Measurements from ENCODE around the gene KRTAP10-5. TPM values are rescaled to one million over a fixed set of nuclear protein-coding genes. Genes with fewer than 3 reads are reported as not detected.
A peak's percentile ranks its signal among the peaks of the same experiment; 100 is the strongest.
"Not testable (repeated sequence)": the region's sequence is repeated elsewhere in the genome, so short reads cannot be mapped to it uniquely, and the experiment has no call there.

The KRTAP10-5 gene
- total RNA-seq, 5 donors from 2014 or later (not counting 1 experiment from before 2014, with no cell fraction given): not detected

DNA sequence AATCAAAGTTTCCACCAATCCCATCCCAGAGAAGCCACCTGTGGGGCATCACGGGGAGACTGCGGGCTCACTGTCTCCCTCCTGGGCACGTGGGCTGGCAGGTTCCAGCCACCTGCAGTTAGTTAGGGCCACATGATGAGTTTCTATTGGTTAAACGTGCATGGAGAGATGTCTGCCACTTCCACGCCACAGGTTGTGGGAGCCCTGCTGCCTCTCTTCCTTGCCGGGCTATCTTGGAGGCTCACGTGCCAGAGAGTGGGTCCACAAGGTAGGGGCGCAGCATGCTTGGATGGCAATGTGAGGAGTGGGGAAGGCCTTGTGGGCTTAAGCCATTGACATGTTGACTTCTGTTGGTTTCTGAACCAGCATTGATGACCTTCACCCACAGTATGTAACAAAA, 23.5 kb upstream of the KRTAP10-5 start:
- Mint-ChIP-seq H3K4me3 (no peak overlapping the region), H3K27me3 (peaks cover 6 to 21% of the 10 kb centered on the region in 2 donors), H3K4me1 (peaks cover 0 to 5% (median 0%) of the 10 kb centered on the region in 3 donors), H3K36me3 (peaks cover 3% of the 10 kb centered on the region), H3K27ac (no peak overlapping the region), H3K9me3 (peaks cover 2 to 8% (median 3%) of the 10 kb centered on the region in 3 donors)
- POLR2A ChIA-PET: no interaction called here
- Histone ChIP-seq H3K36me3 (ENCODE audit: control insufficient read depth in 2 of 2, extremely low read depth in 1 of 2, insufficient read depth in 1 of 2, low read length in 1 of 2) (no peaks in the 10 kb centered on the region), H3K27me3 (replicated peaks in 1 of 2; ENCODE audit: control insufficient read depth in 2 of 2, extremely low read depth in 1 of 2, insufficient read depth in 2 of 2, low read length in 1 of 2) (peaks cover 0 to 28% of the 10 kb centered on the region in 2 experiments), H3K4me1 (ENCODE audit: control insufficient read depth in 1 of 2, extremely low read depth in 1 of 2, insufficient read depth in 2 of 2, low read length in 2 of 2) (no peaks in the 10 kb centered on the region), H3K27ac (ENCODE audit: low read length) (no peak overlapping the region), H3K4me3 (ENCODE audit: control insufficient read depth in 1 of 2, extremely low read depth in 1 of 2, low read length in 1 of 2) (peak overlapping the region in 1 of 2 donors; percentile 23), H3K9me3 (no peaks in the 10 kb centered on the region)
- 91% methylated on average over 2 of the region's 8 CpGs for WGBS (ENCODE audit: insufficient coverage)
- CTCF ChIA-PET: no interaction called here
- no peak for DNase-seq
- no peak for ATAC-seq (replicated peaks in 1 of 4)

- Histone ChIP-seq H3K36me3 (ENCODE audit: control insufficient read depth in 2 of 2, extremely low read depth in 1 of 2, insufficient read depth in 1 of 2, low read length in 1 of 2) (no peaks in the 10 kb centered on the region), H3K9me3 (no peaks in the 10 kb centered on the region), H3K27me3 (replicated peaks in 1 of 2; ENCODE audit: control insufficient read depth in 2 of 2, extremely low read depth in 1 of 2, insufficient read depth in 2 of 2, low read length in 1 of 2) (peaks cover 0 to 28% of the 10 kb centered on the region in 2 experiments), H3K4me1 (ENCODE audit: control insufficient read depth in 1 of 2, extremely low read depth in 1 of 2, insufficient read depth in 2 of 2, low read length in 2 of 2) (no peaks in the 10 kb centered on the region), H3K27ac (ENCODE audit: low read length) (no peak overlapping the region), H3K4me3 (ENCODE audit: control insufficient read depth in 1 of 2, extremely low read depth in 1 of 2, low read length in 1 of 2) (peak overlapping the region in 1 of 2 donors; percentile 23)
- H3K4me1 Mint-ChIP-seq: peaks cover 0 to 5% (median 0%) of the 10 kb centered on the region in 3 donors
- H3K36me3 Mint-ChIP-seq: peaks cover 5% of the 10 kb centered on the region
- peaks cover 6 to 20% of the 10 kb centered on the region in 2 donors for H3K27me3 Mint-ChIP-seq
- ChIA-PET POLR2A (no interaction called here), CTCF (no interaction called here)
- ATAC-seq (replicated peaks in 1 of 4) (no peak), DNase-seq (no peak)
- H3K27ac Mint-ChIP-seq: no peak overlapping the region
- 61% methylated on average over 15 of the region's 17 CpGs for WGBS (ENCODE audit: insufficient coverage)
- H3K9me3 Mint-ChIP-seq: peaks cover 5 to 12% (median 6%) of the 10 kb centered on the region in 3 donors
- no peak overlapping the region for H3K4me3 Mint-ChIP-seq
Observed at GRCh38 chr21:44603109-44603875, 22.9 kb upstream of the KRTAP10-5 start.

DNA sequence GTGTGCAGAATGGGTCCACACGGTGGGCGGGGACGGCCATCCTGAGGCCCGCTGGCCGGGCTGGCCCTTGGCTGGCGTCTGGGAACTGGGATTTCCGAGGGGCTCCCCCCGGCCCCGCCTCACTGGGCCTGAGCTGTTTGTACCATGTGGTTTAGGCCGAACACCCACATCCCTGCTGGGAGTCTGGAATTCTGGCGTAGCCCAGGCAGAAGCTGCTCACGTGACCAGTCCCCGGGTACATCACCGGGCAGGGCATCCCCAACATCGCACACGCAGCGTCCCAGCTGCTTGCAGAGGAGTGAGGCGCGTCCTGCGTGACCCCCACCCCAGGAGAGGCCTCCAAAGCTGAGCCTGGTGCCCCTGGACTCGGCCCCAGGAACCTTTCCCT, 22.1 kb upstream of the KRTAP10-5 start:
- Histone ChIP-seq H3K36me3 (ENCODE audit: control insufficient read depth in 2 of 2, extremely low read depth in 1 of 2, insufficient read depth in 1 of 2, low read length in 1 of 2) (no peaks in the 10 kb centered on the region), H3K9me3 (no peaks in the 10 kb centered on the region), H3K4me3 (ENCODE audit: control insufficient read depth in 1 of 2, extremely low read depth in 1 of 2, low read length in 1 of 2) (no peak overlapping the region), H3K4me1 (ENCODE audit: control insufficient read depth in 1 of 2, extremely low read depth in 1 of 2, insufficient read depth in 2 of 2, low read length in 2 of 2) (no peaks in the 10 kb centered on the region), H3K27me3 (replicated peaks in 1 of 2; ENCODE audit: control insufficient read depth in 2 of 2, extremely low read depth in 1 of 2, insufficient read depth in 2 of 2, low read length in 1 of 2) (peaks cover 0 to 28% of the 10 kb centered on the region in 2 experiments), H3K27ac (ENCODE audit: low read length) (no peak overlapping the region)
- H3K27ac Mint-ChIP-seq: no peak overlapping the region
- peaks cover 5% of the 10 kb centered on the region for H3K36me3 Mint-ChIP-seq
- ATAC-seq (replicated peaks in 1 of 4): no peak
- no peak overlapping the region for H3K4me3 Mint-ChIP-seq
- ChIA-PET CTCF (no interaction called here), POLR2A (no interaction called here)
- H3K9me3 Mint-ChIP-seq: peaks cover 5 to 16% (median 6%) of the 10 kb centered on the region in 3 donors
- WGBS (ENCODE audit: insufficient coverage): 87% methylated on average over 20 of the region's 21 CpGs
- H3K27me3 Mint-ChIP-seq: peaks cover 3 to 19% of the 10 kb centered on the region in 2 donors
- no peak for DNase-seq
- H3K4me1 Mint-ChIP-seq: peaks cover 0 to 5% (median 0%) of the 10 kb centered on the region in 3 donors

- no peak overlapping the region for H3K4me3 Mint-ChIP-seq
- H3K27me3 Mint-ChIP-seq: peaks cover 3 to 19% of the 10 kb centered on the region in 2 donors
- POLR2A ChIA-PET: no interaction called here
- Histone ChIP-seq H3K36me3 (ENCODE audit: control insufficient read depth in 2 of 2, extremely low read depth in 1 of 2, insufficient read depth in 1 of 2, low read length in 1 of 2) (no peaks in the 10 kb centered on the region), H3K27me3 (replicated peaks in 1 of 2; ENCODE audit: control insufficient read depth in 2 of 2, extremely low read depth in 1 of 2, insufficient read depth in 2 of 2, low read length in 1 of 2) (peaks cover 0 to 28% of the 10 kb centered on the region in 2 experiments), H3K9me3 (no peaks in the 10 kb centered on the region), H3K4me1 (ENCODE audit: control insufficient read depth in 1 of 2, extremely low read depth in 1 of 2, insufficient read depth in 2 of 2, low read length in 2 of 2) (no peaks in the 10 kb centered on the region), H3K27ac (ENCODE audit: low read length) (no peak overlapping the region), H3K4me3 (ENCODE audit: control insufficient read depth in 1 of 2, extremely low read depth in 1 of 2, low read length in 1 of 2) (no peak overlapping the region)
- H3K27ac Mint-ChIP-seq: no peak overlapping the region
- WGBS (ENCODE audit: insufficient coverage): 86% methylated on average over 15 of the region's 23 CpGs
- DNase-seq (no peak), ATAC-seq (replicated peaks in 1 of 4) (no peak)
- peaks cover 0 to 5% (median 0%) of the 10 kb centered on the region in 3 donors for H3K4me1 Mint-ChIP-seq
- CTCF ChIA-PET: no interaction called here
- H3K36me3 Mint-ChIP-seq: peaks cover 5% of the 10 kb centered on the region
- H3K9me3 Mint-ChIP-seq: peaks cover 5 to 16% (median 6%) of the 10 kb centered on the region in 3 donors
Observed at GRCh38 chr21:44601596-44602462, 21.4 kb upstream of the KRTAP10-5 start.

DNA sequence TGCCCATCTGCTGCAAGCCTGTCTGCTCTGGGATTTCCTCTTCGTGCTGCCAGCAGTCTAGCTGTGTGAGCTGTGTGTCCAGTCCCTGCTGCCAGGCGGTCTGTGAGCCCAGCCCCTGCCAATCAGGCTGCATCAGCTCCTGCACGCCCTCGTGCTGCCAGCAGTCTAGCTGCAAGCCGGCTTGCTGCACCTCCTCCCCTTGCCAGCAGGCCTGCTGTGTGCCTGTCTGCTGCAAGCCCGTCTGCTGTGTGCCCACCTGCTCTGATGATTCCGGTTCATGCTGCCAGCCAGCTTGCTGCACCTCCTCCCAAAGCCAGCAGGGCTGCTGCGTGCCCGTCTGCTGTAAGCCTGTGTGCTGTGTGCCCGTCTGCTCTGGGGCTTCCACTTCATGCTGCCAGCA, 20.7 kb upstream of the KRTAP10-5 start:
- 70% methylated on average over 9 of the region's 10 CpGs for WGBS (ENCODE audit: insufficient coverage)
- DNase-seq; POLR2A ChIA-PET; CTCF ChIA-PET; ATAC-seq (replicated peaks in 1 of 4); H3K36me3 Mint-ChIP-seq; H3K27ac ChIP-seq (ENCODE audit: low read length); H3K4me1 ChIP-seq (ENCODE audit: control insufficient read depth in 1 of 2, extremely low read depth in 1 of 2, insufficient read depth in 2 of 2, low read length in 2 of 2); H3K27ac Mint-ChIP-seq; H3K4me3 Mint-ChIP-seq; H3K4me3 ChIP-seq (ENCODE audit: control insufficient read depth in 1 of 2, extremely low read depth in 1 of 2, low read length in 1 of 2); H3K4me1 Mint-ChIP-seq; H3K36me3 ChIP-seq (ENCODE audit: control insufficient read depth in 2 of 2, extremely low read depth in 1 of 2, insufficient read depth in 1 of 2, low read length in 1 of 2); H3K9me3 ChIP-seq: not testable (repeated sequence)
- H3K27me3 ChIP-seq (replicated peaks in 1 of 2; ENCODE audit: control insufficient read depth in 2 of 2, extremely low read depth in 1 of 2, insufficient read depth in 2 of 2, low read length in 1 of 2): peaks cover 0 to 28% of the 10 kb centered on the region in 2 experiments
- peaks cover 5 to 10% (median 6%) of the 10 kb centered on the region in 3 donors for H3K9me3 Mint-ChIP-seq
- H3K27me3 Mint-ChIP-seq: peaks cover 0 to 15% of the 10 kb centered on the region in 2 donors

DNA sequence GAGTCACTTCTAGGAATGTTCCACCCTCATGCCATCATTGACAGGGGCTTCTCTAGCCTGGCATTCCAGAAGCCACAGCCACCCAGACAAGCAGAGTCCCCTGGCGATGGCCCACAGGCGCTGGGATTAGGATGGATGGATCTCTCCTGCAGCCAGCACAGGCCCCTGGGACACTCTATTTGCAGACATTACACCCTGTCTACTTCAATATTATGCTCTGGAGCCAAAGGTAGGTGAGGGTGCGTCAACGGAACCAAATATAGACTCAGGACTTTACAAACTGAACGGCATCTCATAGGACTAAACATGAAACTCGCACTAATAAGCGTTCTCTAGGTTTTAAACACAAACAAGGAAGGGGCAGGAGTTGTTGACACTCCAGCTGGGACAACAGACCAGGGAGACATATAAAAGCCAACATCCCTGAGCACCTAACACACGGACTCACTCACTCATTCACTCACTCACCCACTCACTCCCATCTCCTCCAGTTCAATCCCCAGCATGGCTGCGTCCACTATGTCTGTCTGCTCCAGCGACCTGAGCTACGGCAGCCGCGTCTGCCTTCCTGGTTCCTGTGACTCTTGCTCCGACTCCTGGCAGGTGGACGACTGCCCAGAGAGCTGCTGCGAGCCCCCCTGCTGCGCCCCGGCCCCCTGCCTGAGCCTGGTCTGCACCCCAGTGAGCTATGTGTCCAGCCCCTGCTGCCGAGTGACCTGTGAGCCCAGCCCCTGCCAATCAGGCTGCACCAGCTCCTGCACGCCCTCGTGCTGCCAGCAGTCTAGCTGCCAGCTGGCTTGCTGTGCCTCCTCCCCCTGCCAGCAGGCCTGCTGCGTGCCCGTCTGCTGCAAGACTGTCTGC, 19.9 kb upstream of the KRTAP10-5 start, which contains the start of gene KRTAP10-7:
Gene KRTAP10-7, plus strand, starts transcription at position 480 of the 861 bp plus-strand sequence. Its CDS starts 25 bp downstream, at position 505.
- H3K27ac Mint-ChIP-seq; H3K4me1 Mint-ChIP-seq; DNase-seq; H3K4me1 ChIP-seq (ENCODE audit: control insufficient read depth in 1 of 2, extremely low read depth in 1 of 2, insufficient read depth in 2 of 2, low read length in 2 of 2); ATAC-seq (replicated peaks in 1 of 4); H3K36me3 Mint-ChIP-seq; H3K4me3 Mint-ChIP-seq; H3K36me3 ChIP-seq (ENCODE audit: control insufficient read depth in 2 of 2, extremely low read depth in 1 of 2, insufficient read depth in 1 of 2, low read length in 1 of 2); H3K9me3 ChIP-seq; POLR2A ChIA-PET; H3K4me3 ChIP-seq (ENCODE audit: control insufficient read depth in 1 of 2, extremely low read depth in 1 of 2, low read length in 1 of 2); H3K27ac ChIP-seq (ENCODE audit: low read length); CTCF ChIA-PET: not testable (repeated sequence)
- H3K27me3 ChIP-seq (replicated peaks in 1 of 2; ENCODE audit: control insufficient read depth in 2 of 2, extremely low read depth in 1 of 2, insufficient read depth in 2 of 2, low read length in 1 of 2): peaks cover 0 to 28% of the 10 kb centered on the region in 2 experiments
- peaks cover 5 to 10% (median 6%) of the 10 kb centered on the region in 3 donors for H3K9me3 Mint-ChIP-seq
- peaks cover 0 to 11% of the 10 kb centered on the region in 2 donors for H3K27me3 Mint-ChIP-seq
- 85% methylated on average over 10 of the region's 23 CpGs for WGBS (ENCODE audit: insufficient coverage)

Measured in T-cell (primary cell).